NCI-H2107 (cell line): Measurements from ENCODE around the gene BPHL.
"Not testable (repeated sequence)": the region's sequence is repeated elsewhere in the genome, so short reads cannot be mapped to it uniquely, and the experiment has no call there.

Experiments
- DNase-seq: peaks from one replicate; lab custom pipeline; 2025; lab: John Stamatoyannopoulos, UW

BPHL gene

DNA sequence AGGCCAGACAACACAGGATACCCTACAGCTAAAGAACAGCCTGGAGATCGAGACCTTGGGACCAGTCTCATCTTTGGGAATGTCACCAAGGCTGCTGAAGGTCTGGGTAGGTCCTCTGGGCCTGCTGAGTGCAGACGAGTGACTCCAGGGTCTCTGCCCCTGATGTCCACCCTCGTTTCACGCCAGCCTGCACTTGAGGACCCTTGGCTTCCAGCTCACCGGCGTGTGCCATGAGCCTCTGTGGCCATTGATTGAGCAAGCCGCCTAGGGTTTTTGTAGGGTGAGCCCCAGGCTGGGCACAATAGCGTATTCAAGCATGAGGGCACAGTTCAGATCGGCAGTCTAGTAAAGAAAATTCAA is 4.3 kb downstream of the BPHL start:
- DNase-seq: no peak

DNA sequence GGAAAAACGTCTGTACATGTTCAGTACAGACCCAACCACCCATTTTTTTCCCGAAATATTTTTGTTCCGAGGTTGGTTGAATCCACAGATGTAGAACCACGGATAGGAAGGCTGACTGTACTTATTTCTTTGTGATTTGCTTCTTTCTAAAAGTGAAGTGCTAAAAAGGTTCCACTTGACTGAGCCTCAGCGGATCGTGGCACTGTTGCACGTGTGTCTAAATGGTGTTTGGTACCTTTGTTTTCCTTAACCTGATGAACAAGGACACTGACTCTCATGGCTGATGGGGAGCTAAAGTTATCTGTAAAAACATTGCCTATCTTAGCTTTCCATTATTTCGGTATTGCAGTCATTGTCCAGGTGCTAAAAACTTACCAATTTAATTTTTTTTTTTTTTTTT is 6.2 kb downstream of the BPHL start:
- no peak for DNase-seq

DNA sequence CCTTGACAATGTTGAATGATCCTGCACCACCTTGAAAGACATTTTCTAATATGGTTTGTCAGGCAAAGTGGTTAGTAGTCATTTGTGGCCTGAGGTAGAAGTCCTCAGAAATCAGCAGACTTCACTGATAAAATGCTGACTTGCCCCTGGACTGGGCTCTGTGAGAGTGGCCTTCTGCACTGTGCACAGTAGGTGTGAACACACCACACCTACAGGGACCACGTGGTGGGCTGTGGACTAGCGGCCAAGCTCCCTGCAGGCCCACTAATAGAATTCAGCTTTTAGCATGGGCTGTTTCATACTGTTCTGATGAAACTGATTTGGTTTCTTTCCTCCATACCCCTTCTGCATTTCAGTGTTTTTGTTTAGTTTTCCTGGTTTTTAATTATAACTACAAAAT is 7.3 kb downstream of the BPHL start:
- no peak for DNase-seq

DNA sequence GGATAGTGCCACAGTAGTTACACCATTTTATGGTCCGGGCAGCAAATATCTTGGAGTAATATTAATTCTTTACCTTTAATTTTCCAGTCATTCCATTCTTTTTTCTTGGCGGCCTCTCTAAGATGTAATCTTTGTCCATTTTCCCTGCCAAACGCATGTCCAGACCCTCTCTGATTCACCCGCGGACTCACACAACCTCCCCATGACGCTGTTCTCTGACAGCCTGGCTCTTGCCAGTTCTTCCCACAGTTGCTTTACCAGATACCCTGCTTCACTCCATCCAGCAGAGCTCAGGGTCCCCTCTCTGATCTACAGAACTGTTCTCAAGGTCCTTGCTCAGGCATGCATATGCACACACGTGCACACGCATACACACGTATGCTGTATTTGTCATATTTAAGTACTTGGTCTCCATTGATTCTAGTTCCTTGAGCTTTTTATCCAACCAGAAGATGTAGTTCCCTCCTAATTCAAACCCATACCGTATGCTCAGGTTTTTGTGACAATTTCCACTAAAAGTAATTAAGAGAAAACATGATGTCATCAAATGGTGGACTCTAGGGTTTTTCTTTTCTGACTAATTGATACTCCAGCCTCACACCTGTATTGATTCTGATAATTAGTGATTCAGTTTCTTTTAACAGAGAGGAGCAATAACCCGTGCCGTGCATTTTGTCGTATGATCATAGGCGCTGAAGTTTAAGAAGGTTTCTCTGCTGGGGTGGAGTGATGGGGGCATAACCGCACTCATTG is 10.0 kb downstream of the BPHL start:
- no peak for DNase-seq

DNA sequence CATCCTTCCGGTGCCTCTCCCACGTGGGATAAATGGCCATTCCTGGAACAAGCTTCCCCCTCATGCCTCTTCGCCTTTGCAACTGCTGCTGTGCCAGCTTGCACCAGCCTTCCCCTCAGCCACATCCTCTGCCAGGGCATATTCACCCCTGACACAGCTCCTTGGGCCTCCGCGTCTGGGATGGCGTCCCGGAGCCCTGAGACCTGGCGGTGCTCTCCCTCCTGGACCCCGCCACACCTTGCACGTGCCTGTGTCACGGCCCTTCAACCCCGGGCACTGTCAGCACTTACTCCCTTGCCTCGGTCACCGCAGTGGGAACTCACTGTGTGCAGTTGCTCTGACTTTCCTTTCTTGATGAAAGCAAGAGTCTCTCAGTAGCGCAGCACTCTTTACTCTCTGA is 13.2 kb downstream of the BPHL start:
- no peak for DNase-seq

DNA sequence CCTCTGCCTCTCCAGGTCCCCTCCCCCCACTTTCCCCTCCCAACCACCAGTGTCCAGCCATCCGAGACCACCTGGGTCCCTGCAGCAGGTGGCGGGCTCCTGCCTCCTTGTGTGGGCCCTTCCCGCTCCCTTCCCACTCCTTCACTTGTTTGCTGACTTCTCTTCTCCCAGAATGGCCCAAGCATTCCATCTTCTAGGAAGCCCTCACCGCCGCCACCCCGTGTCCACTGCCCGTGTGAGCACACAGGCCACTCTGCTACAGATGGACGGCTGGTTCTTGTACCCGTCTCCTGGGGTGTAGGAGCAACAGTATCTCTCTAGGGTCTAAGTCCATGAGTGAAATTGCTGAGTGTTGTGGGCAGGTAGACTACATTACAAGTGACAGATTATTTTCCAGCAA is 15.0 kb downstream of the BPHL start:
- no peak for DNase-seq

DNA sequence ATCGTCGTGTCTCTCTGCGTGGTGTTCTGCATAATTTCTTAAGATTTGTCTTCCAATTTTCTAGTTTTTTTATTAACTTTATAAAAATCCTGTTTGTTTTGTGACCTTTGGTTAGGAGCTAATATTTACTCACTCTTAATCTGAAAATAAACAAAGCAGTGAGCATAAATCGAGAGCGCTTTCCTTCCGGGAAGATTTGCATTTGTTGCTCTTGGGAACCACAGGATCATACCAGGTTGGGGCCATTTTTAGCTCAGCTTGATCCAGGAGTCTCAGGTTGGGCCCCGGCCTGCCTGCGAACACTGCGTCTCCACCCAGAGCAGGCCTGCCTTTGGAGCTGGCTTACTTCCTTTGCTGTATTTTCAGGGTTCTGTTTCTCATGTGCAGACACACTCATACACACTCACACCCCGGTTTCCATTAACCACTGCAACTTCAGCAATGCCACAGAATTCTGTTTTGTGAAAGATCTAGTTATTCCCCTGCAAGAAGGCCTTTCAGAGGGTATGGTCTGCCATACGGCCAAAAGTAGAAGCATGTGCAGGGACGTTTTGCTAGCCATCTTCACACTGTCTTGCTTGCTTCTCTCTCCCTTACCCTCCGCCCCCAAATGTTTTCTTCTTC is 17.3 kb downstream of the BPHL start:
- no peak for DNase-seq

DNA sequence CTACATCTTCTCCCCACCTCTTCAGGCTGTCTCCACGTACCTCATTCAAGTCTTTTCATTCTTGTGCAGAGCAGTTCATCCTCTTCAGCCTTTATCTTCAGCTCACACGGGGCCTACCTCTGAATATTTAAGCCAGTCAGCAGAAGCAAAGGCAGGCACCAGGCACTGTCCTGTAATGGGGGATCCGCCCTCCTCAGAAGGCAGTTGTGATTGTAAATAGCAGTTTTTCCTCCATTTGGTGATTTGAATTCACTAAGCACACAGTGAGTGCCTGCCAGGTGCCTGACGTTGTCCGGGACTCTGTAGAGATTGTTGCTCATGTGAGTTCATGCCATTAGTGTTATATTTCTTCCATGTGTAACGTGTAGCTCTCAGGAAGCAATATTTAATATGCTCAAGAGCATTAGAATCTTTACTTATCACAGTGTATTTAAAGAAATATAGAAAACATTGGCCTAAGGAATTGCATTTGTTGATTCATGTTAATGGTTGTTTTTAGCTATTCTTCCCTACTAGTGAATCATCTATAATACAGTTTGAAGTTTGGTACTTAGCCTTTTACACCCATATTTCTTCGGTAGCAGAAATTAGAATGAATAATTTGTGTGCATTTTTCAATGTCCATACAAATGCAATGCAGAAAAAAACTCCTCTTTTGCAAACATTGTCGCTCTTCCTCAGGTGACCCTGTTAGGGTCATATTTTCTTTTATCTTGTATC is 17.9 kb downstream of the BPHL start:
- DNase-seq: no peak

DNA sequence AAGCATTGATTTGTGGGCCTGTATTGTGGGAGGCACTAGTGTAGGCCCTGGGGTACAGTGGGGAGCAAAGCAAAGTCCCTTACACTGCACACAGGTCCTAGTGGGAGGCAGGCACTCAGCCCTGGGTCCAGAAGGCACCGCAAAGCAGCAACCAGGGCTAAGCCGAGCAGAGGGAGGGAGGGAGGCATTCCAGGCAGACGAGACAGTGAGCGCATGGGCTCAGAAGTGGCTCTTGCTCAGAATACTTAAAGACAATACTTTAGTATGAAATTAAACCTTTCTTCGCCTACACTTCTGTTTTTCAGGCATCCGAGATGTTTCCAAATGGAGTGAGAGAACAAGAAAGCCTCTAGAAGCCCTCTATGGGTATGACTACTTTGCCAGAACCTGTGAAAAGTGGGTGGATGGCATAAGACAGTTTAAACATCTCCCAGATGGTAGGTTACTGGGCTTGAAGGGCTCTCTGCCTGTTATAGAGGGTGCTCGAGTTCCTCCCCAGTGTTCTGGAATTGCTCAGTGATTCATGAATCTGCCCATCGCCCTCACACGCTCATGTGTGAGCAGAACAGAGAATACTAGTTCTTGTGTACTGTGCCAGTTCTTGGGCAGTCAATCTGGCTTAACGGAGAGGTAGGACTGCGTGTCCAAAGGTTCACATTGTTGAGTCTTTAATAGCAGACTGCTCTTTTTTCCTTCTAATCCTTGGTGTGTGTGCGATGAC is 18.7 kb downstream of the BPHL start:
- no peak for DNase-seq

DNA sequence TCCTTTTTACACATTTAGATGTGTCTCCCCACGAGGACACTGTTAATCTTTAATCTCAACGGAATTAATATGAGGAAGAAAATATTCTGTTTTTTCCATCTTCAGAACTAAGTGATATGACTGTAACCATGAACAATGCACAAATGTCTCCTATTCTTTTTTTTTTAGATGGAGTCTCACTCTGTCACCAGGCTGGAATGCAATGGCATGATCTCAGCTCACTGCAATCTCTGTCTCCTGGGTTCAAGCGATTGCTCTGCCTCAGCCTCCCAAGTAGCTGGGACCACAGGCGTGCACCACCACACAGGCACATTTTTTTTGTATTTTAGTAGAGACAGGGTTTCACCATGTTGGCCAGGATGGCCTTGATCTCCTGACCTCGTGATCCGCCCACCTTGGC is 19.4 kb downstream of the BPHL start:
- not testable (repeated sequence) for DNase-seq

DNA sequence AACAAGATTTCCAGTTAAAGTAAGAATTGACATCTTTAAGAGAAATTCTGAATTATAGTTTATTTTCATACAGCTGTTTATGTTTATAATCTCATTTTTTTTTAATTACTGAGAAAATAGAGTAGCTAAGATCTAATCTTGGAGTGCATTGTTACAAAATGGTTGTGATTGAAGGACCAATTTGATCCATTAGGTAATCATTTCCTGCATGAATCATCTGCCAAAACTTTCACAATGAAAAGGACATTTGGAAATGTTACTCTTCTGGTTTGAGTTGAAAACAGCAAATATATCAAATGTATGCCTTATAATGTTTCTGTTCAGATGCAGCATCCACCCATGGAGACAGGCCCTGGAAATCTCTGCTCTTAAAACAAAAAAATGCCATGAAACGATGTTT is 19.8 kb downstream of the BPHL start:
- no peak for DNase-seq

DNA sequence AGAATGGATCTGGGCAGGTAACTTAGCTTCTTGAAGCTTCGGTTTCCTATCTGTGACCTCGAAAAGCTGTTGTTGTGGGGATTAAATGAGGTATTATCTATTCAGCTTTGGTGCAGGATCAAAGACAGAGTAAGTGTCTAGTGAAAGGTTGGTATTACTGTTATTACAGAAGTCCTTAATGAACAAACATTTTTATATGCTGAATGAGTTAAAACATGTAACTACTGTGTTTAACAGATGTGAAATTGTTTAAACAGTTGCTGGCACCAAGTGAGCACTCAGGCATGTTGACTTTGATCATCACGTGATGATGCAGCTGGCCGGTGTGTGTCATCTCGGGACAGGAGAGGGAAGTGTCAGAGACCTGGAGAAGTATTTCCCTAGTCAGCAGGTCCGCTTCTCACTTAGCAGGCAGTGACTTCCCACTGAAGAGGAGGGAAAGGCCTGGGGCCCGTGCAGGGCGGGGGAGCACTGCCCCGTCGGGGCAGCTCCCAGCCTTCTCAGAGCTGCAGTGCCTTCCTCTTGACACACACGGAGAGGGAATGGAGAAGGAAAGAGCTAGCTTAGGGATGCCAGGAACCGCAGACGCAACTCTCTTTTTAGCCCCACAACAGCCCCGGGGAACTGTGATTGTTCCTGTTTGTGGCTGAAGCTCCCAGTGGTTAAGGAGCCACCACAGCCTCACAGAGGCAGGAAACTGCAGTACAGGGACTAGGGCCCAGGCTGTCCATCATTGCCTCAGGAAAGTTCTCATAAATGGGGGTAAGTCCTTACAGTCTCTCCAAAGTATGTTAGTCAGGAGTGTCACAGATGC is 20.8 kb downstream of the BPHL start:
- no peak for DNase-seq

DNA sequence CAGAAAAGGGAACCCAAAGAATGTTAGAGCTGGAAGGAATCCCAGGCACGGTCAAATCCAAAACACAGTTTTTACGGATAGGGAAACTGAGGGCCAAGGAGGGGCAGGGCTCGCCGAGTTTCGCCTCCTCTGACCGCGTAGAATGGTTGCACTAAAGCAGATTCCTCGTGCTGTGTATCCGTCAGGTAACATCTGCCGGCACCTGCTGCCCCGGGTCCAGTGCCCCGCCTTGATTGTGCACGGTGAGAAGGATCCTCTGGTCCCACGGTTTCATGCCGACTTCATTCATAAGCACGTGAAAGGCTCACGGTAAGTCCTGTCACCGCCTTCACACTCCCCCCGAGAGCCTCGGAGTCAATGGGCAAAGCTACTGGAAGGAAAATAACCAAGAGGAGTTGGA is 21.7 kb downstream of the BPHL start:
- no peak for DNase-seq

DNA sequence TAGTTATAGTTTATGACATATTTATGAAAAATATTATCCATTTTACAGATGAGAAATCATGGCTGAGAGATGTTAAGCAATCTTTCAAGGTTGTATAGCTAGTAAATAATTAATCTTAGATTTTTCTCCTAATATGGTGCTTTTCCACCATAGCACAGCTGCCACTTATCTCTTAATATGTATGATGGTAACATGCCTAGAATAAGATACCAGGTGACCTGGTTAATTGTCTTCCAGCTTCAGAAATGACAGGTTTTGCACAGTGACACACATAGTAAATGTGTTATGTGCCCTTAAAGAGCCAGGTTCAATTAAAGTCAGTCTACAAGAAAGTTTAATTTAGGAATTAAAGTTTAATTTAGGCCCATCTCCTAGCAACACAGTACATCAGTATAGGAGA is 24.0 kb downstream of the BPHL start:
- DNase-seq: no peak

DNA sequence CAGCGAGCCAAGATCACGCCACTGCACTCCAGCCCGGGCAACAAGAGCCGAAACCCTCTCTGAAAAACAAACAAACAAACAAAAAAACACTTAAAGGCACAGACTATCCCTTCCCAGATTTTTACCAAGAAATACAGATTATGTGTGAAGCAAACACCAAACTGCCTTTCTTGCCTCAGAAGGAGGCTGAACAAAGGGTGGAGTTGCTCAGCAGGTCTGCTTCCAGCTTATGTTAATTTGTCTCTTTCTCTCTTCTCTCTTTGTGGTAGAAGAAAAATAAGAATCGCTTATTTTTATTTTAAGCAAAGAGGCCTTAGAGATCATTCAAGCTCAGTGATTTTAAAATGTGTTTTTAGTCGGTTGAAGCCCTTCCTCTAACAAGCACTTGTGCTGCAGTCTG is 24.6 kb downstream of the BPHL start:
- no peak for DNase-seq

DNA sequence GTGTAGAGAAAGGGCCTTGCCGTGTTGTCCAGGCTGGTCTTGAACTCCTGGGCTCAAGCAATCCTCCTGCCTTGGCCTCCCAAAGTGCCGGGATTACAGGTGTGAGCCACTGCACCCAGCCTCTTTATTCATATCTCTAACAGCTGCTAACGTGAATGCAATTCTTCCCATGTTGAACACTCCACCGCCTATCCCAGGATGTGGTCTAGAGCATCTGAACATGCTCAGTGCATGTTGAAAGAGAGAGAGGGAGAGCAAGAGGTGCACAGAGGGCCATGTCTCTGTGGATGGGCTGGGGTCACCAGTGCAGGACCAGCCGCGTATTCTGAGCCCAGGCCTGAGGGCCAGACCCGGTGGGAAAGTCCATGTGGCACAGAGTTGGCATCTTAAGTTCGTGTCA is 26.1 kb downstream of the BPHL start:
- no peak for DNase-seq

DNA sequence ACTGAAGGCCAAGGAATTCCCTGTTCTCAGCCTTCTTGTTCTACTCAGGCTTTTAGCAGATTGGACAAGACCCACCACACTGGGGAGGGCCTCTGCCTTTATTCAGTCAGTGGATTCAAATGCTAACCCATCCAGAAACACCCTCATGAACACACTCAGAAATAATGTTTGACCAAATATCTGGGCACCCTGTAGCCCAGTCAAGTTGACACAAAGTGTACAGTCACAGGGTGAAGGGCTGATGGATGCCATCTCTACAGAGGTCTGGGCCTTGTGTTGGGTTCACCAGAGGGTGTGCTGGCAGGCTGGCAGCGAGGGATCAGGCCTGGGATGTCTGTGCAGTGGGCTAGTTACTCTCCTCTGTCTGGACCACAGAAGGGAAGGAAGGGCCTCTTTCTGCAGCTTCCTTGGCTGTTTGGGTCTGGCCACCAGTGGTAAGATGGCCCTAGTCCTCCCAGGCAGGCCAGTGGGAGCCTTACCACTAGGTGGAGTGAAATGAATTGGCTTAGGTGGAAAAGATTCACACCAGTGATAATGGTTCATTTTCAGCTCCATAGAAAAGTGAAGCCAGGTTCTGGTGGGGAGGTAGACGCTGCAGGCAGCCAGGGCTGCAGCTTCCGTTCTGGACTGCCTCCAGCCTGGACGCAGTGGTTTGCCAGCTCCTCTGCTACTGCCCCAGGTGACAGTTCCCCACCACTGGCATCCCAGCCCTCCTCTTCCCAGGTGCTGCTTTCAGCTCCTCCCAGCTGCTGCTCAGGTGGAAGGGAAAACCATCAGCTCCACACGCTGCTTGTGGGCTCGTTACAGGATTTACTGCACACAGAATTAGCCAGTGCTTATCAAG is 29.6 kb downstream of the BPHL start:
- DNase-seq: no peak

DNA sequence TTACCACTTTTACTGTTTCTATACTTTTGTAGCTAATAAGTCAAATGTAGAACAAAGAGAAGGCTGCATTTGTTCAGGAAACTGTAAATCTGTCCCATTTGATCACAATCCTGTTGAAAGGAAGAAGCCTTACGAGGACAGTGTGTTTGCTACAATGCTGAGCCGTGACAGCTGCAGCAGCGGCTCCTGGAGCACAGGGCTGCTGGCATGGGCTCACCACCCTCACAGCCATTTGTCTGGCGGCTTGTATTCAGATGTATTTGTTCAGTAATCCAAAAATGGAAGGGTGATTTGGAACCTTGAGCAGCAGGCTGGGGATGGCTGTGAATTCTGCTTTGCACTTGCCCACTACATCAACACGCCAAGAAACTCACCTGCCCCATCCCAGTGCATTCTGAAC is 33.2 kb downstream of the BPHL start:
- no peak for DNase-seq

DNA sequence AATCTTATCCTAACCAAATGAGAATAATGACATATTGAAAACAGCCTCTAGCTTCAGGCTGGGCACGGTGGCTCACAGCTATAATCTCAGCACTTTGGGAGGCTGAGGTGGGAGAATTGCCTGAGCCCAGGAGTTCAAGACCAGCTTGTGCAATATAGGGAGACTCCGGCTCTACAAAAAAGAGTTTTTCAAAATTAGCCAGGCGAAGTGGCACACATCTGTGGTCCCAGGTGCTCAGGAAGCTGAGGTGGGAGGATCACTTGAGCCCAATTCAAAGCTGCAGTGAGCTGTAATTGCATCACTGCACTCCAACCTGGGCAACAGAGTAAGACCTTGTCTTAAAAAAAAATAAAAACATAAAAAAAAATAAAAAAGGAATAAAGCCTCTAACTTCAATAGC is 34.2 kb downstream of the BPHL start:
- no peak for DNase-seq

DNA sequence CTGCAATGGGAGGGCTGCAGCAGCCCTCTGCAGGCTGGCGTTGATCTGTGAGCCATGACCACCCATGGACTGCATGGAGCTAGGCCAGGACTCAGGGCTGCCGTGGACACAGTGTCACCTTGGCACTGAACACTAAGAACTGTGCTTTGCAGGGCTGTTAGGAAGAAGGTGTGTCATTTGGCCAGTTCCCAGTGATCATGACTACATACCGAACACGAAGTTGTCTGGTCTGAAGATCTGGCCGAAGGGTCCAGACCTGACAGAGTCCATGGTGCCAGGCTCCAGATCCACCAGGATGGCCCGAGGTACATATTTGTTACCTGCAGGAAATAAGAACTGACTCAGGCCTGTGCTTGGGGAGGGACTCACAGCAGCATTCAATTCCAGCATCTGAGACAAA is 36.9 kb downstream of the BPHL start:
- not testable (repeated sequence) for DNase-seq
